Pancreas (tissue), 10 donors: ENCODE measurements around the gene NEDD9. TPM values are rescaled to one million over a fixed set of nuclear protein-coding genes. Genes with fewer than 3 reads are reported as not detected.

ENCODE experiments used
- ATAC-seq, 4 donors: fragments of 200-7000 bp; cut with Tn5 transposase; one replicate each; pipeline versions ENCODE4 v1.8.0 to v1.9.1; 2020; ENCODE audit warnings: mild to moderate bottlenecking in 4 of 4, moderate library complexity in 4 of 4
- DNase-seq, 6 donors: peaks; one replicate each; pipeline ENCODE4 v3.0.0-alpha.2; 2020
- FAIRE-seq: peaks from 2 replicates; lab custom pipeline; 2012; peaks lifted over from hg19 to GRCh38; lab: Jason Lieb, UNC
- H3K27ac ChIP-seq, 4 donors: fragments of 200-600 bp; sonication (generic); 1 replicate in 3 of 4; 2 replicates in 1 of 4; pipeline versions ENCODE4 v1.5.0 to v1.8.0; 2020
- H3K27me3 ChIP-seq, 4 donors: fragments of 200-600 bp; one replicate each; pipeline ENCODE4 v1.8.0; 2021
- H3K36me3 ChIP-seq, 3 donors: fragments of 200-600 bp; sonication (generic) in 1 of 3; one replicate each; pipeline versions ENCODE4 v1.5.0 to v1.8.0; 2020 to 2021
- H3K4me1 ChIP-seq, 3 donors: fragments of 200-600 bp; one replicate each; pipeline ENCODE4 v1.8.0; 2021
- H3K4me3 ChIP-seq, 4 donors: fragments of 200-600 bp; sonication (generic) in 2 of 4; one replicate each; pipeline versions ENCODE4 v1.5.0 to v1.8.0; 2020 to 2021
- H3K9me3 ChIP-seq, 4 donors: fragments of 200-600 bp; one replicate each; pipeline ENCODE4 v1.8.0; 2021
- WGBS, 2 donors: extraction: QIAGEN DNeasy Blood & Tissue Kit; methylation state at CpG; one replicate each; pipeline ENCODE4 v1.1.7; 2013; 5-methylcytosine and 5-hydroxymethylcytosine counted together
- intact Hi-C, 3 donors: fragments of 100-400 bp; cut with DNase I; formaldehyde crosslinking; loops; one replicate each; pipeline versions ENCODE4 v1.11.1 to v1.14.2; 2022
- polyA plus RNA-seq, 2 donors: library from polyadenylated mRNA; stranded (reverse); fragments of 200-250 nt; gene quantifications; one replicate each; pipeline ENCODE4 v1.2.3, GENCODE V29; 2013
- total RNA-seq, 6 donors: library from RNA; stranded (reverse); fragmentation: NEBNext Ultra II Directional in 4 of 6; extraction: Animal tissue kit (Norgen Biotek cat#: 25700) in 4 of 6; gene quantifications; one replicate each; pipeline versions ENCODE4 v1.2.1 to v1.2.4, GENCODE V29; 2021 to 2023
- TF ChIP-seq, protein P1 (sequence below), 4 donors: fragments of 200-600 bp; sonication (generic) in 3 of 4; IDR thresholded peaks; one replicate each; pipeline versions ENCODE4 v1.5.0 to v1.8.0; 2021; ENCODE audit warnings: antibody characterized with exemption in 4 of 4
- donor health status: healthy with polysubstance abuse.
- donor health status: DM: no; HTN: no; CAD: no; lungs with moderate emphysema.
- donor health status: DM: no; HTN: no; CAD: no.
- donor health status: control.
- donor health status: control.
- donor health status: Bipolar disorder and iron deficiency.
- donor health status: DM: yes; HTN: yes; CAD: no.
- donor health status: DM: no; HTN: no; CAD: no.
- donor health status: DM: no; HTN: no; CAD: no.
- donor health status: DM: yes; HTN: yes; CAD: no.

NEDD9 gene
- total and polyA plus RNA-seq, 8 donors = 4.8 to 13.2 (median 8.3) TPM

DNA sequence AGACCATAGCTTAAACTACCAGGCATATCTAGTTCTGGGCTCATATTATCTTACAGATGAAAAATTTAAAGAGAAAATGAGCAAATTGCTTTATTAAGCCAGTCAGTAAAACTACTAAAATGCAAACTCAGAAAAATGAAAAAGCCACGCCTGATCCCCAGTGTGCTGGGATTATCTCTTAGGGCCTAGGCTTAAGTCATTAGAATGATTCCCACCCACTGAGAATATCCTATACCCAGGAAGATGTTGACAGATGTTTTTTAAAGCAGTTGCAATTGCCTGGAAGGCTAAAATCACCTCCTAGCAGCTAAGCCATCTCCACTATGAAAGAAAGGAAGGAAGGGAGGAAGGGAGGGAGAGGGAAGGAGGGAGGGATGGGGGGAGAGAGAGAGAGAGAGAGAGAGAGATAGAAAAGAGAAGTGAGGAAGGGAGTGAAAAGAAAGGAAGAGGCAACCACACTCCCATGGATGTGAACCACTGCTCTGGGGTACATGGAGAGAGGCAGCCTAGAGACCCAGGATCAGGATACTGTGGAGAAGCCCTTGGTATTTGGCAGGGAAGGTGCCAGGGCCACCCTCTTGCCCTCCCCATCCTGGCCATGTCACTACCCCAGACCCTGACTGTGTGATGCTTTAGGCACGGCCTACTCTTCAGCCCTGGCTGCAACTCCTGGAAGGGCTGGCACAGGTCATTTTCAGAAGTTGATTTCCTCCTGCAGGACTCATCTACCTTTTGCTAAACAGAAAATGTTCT is 21.9 kb downstream of the NEDD9 start:
- H3K4me1 ChIP-seq = peaks cover 0 to 48% (median 5%) of the 10 kb centered on the region in 3 donors
- intact Hi-C loops = no loop called here
- DNase-seq (no peak), ATAC-seq (no peak), FAIRE-seq (no peak)
- 83 to 84% methylated on average over 2 of the region's 2 CpGs for WGBS, 2 donors
- H3K36me3 ChIP-seq = no peaks in the 10 kb centered on the region
- no peaks in the 10 kb centered on the region for H3K9me3 ChIP-seq
- no peak overlapping the region for H3K4me3 ChIP-seq
- H3K27ac ChIP-seq = peak overlapping the region in 2 of 4 donors; percentile 42 to 59
- TF ChIP-seq, protein P1, sequence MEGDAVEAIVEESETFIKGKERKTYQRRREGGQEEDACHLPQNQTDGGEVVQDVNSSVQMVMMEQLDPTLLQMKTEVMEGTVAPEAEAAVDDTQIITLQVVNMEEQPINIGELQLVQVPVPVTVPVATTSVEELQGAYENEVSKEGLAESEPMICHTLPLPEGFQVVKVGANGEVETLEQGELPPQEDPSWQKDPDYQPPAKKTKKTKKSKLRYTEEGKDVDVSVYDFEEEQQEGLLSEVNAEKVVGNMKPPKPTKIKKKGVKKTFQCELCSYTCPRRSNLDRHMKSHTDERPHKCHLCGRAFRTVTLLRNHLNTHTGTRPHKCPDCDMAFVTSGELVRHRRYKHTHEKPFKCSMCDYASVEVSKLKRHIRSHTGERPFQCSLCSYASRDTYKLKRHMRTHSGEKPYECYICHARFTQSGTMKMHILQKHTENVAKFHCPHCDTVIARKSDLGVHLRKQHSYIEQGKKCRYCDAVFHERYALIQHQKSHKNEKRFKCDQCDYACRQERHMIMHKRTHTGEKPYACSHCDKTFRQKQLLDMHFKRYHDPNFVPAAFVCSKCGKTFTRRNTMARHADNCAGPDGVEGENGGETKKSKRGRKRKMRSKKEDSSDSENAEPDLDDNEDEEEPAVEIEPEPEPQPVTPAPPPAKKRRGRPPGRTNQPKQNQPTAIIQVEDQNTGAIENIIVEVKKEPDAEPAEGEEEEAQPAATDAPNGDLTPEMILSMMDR (IDR thresholded peaks at IDR 0.05) = no peak
- no peaks in the 10 kb centered on the region for H3K27me3 ChIP-seq

DNA sequence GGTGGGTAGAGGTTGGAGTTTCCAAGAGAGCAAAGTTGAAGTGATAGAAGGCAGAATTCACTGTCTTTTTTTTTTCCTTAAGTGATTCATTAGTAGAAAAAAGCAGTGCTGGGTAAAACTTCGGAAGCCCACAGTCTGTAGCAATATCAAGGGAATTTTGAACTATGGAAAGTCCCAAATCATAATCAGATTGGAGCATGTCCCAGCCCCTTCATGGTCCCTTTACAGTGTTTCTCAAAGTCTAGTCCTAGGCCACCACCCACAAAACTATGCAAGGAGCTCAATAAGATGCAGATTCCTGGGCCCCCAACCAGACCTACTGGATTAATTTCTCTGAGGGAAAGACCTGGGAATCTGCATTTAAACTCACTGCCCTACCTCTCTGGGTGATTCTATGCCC is 22.6 kb downstream of the NEDD9 start:
- TF ChIP-seq, protein P1 (IDR thresholded peaks at IDR 0.05) = no peak
- DNase-seq = peak in 1 of 6 donors; percentile 26
- no peak for FAIRE-seq
- intact Hi-C loops = no loop called here
- Histone ChIP-seq H3K27me3 (no peaks in the 10 kb centered on the region), H3K4me1 (peaks cover 0 to 41% (median 5%) of the 10 kb centered on the region in 3 donors), H3K36me3 (no peaks in the 10 kb centered on the region), H3K9me3 (no peaks in the 10 kb centered on the region), H3K27ac (peak overlapping the region in 2 of 4 donors; percentile 42 to 59), H3K4me3 (no peak overlapping the region)
- ATAC-seq = peak in 1 of 4 donors; percentile 33
- WGBS, 2 donors = 35 to 48% methylated on average over 1 of the region's 1 CpG

DNA sequence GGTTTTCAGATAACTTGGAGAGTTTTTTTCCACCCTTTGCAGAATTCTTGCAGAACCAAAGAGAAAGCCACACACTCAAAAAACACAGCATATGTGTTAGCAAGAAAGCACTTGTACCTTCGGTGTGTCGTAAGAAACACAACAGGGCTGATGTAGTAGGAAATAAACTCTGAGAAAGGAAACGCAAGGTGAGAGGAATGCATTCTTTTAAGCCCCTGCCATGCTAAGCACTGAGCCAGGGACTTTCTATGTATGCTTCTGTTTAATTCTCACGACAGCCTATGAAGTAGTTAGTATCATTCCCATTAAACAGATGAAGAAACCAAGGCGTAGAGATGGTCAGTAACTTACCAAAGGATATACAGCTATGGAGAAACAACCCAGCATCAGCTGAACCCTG is 23.1 kb downstream of the NEDD9 start:
- Histone ChIP-seq H3K36me3 (no peaks in the 10 kb centered on the region), H3K27me3 (no peaks in the 10 kb centered on the region), H3K4me1 (peaks cover 0 to 37% (median 5%) of the 10 kb centered on the region in 3 donors), H3K27ac (peak overlapping the region in 2 of 4 donors; percentile 42 to 59), H3K4me3 (no peak overlapping the region), H3K9me3 (no peaks in the 10 kb centered on the region)
- intact Hi-C loops = no loop called here
- 83 to 86% methylated on average over 5 of the region's 5 CpGs for WGBS, 2 donors
- DNase-seq (no peak), FAIRE-seq (no peak), ATAC-seq (no peak)
- TF ChIP-seq, protein P1 (IDR thresholded peaks at IDR 0.05) = no peak

DNA sequence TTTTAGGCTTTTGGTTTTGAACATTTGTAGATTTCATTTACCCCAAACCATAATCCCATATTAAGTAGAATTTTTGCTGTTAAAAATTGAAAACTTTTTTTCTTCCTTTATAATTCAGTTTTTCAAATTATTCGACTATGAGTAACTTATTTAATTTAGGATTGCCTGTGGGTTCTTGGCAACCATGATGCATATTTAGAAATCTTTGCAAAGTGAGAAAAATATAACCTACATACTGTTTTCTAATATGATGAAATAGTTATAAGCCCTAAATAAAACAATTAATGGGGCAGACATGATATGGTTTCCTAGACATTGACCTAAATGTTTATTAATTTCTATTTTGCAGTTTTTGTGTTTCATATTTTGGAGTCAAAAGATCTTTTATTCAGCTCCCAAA is 23.6 kb downstream of the NEDD9 start:
- DNase-seq = no peak
- no peak for FAIRE-seq
- TF ChIP-seq, protein P1 (IDR thresholded peaks at IDR 0.05) = no peak
- Histone ChIP-seq H3K36me3 (no peaks in the 10 kb centered on the region), H3K27ac (peak overlapping the region in 2 of 4 donors; percentile 42 to 82), H3K9me3 (no peaks in the 10 kb centered on the region), H3K4me1 (peaks cover 0 to 37% (median 5%) of the 10 kb centered on the region in 3 donors), H3K4me3 (no peak overlapping the region), H3K27me3 (no peaks in the 10 kb centered on the region)
- intact Hi-C loops = no loop called here
- 81 to 82% methylated on average over 1 of the region's 1 CpG for WGBS, 2 donors
- no peak for ATAC-seq

DNA sequence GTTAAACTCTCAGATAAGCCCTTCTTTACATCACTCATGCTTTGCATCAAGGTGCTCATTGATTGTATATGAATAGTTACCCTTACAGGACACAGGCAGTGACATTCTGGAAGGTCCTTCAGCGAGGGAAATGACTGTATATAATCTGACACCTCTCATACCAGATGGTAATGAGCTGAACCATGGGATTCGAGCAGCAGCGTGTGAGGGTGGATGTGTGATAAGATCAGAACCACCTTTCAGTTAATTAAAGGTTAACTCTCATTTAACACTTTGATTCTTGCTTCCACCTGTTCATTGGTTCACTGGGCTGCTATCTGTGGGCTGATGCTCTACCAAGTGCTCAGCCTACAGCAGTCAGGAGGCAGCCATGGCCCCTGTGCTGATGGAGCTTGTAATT is 24.2 kb downstream of the NEDD9 start:
- DNase-seq (no peak), FAIRE-seq (no peak), ATAC-seq (no peak)
- peaks cover 0 to 31% (median 5%) of the 10 kb centered on the region in 3 donors for H3K4me1 ChIP-seq
- H3K4me3 ChIP-seq = no peak overlapping the region
- no peaks in the 10 kb centered on the region for H3K9me3 ChIP-seq
- 71 to 72% methylated on average over 3 of the region's 3 CpGs for WGBS, 2 donors
- no peaks in the 10 kb centered on the region for H3K27me3 ChIP-seq
- H3K27ac ChIP-seq = peak overlapping the region in 2 of 4 donors; percentile 82 to 84
- TF ChIP-seq, protein P1 (IDR thresholded peaks at IDR 0.05) = no peak
- intact Hi-C loops = no loop called here
- no peaks in the 10 kb centered on the region for H3K36me3 ChIP-seq
